ENCODE results near the gene KSR2.
"Not testable (repeated sequence)": the region's sequence is repeated elsewhere in the genome, so short reads cannot be mapped to it uniquely, and the experiment has no call there.

Gene KSR2

GRCh38 chr12:117968826-117969659 lies at the start of gene KSR2:
Gene KSR2, minus strand, starts transcription at chr12:117968990. Its CDS starts 735 bp downstream, at chr12:117968255.
- DNase-seq: peak; percentile 4

- no peak for DNase-seq
These were observed 49.1 kb upstream of the KSR2 start for GRCh38 chr12:118017926-118018325.

GRCh38 chr12:118016424-118017264 lies 47.9 kb upstream of the KSR2 start, which contains the start of gene RFC5:
Gene RFC5, plus strand, starts transcription at chr12:118016703. Its CDS starts 125 bp downstream, at chr12:118016828.
- peak; percentile 98 for DNase-seq

GRCh38 chr12:118015944-118016343 lies 47.2 kb upstream of the KSR2 start:
- DNase-seq: no peak

- no peak for DNase-seq
These were observed 46.5 kb upstream of the KSR2 start for GRCh38 chr12:118015306-118015705.

GRCh38 chr12:118013283-118013682 lies 44.5 kb upstream of the KSR2 start:
- DNase-seq: no peak

GRCh38 chr12:118011961-118012360 lies 43.2 kb upstream of the KSR2 start:
- no peak for DNase-seq

GRCh38 chr12:118011377-118011776 lies 42.6 kb upstream of the KSR2 start:
- DNase-seq: no peak

GRCh38 chr12:118010903-118011302 lies 42.1 kb upstream of the KSR2 start:
- no peak for DNase-seq

GRCh38 chr12:117999806-118000205 lies 31.0 kb upstream of the KSR2 start:
- not testable (repeated sequence) for DNase-seq

GRCh38 chr12:117998719-117999118 lies 29.9 kb upstream of the KSR2 start:
- DNase-seq: no peak

GRCh38 chr12:117994551-117995438 lies 26.0 kb upstream of the KSR2 start:
- DNase-seq: no peak

- no peak for DNase-seq
These were observed 18.1 kb upstream of the KSR2 start for GRCh38 chr12:117986705-117987469.

GRCh38 chr12:117985182-117985581 lies 16.4 kb upstream of the KSR2 start:
- no peak for DNase-seq

GRCh38 chr12:117981267-117981666 lies 12.5 kb upstream of the KSR2 start:
- DNase-seq: no peak

- DNase-seq: no peak
These were observed 11.8 kb upstream of the KSR2 start for GRCh38 chr12:117980616-117981015.

GRCh38 chr12:117977373-117977772 lies 8.6 kb upstream of the KSR2 start:
- no peak for DNase-seq

- no peak for DNase-seq
These were observed 6.2 kb upstream of the KSR2 start for GRCh38 chr12:117975006-117975405.

- no peak for DNase-seq
These were observed 3.5 kb upstream of the KSR2 start for GRCh38 chr12:117972301-117972700.

- DNase-seq: no peak
These were observed 1.5 kb upstream of the KSR2 start for GRCh38 chr12:117970334-117970733.

- DNase-seq: no peak
These were observed 520 bp downstream of the KSR2 start for GRCh38 chr12:117968151-117968789.

All from activated gamma-delta T cell treated with Interleukin-2 at 50 U/mL for 16 hours (primary cell).